ENCODE results near the gene MAS1L.
"Not testable (repeated sequence)": the region's sequence is repeated elsewhere in the genome, so short reads cannot be mapped to it uniquely, and the experiment has no call there.

The MAS1L gene

GRCh38 chr6:29477923-29478450 is 9.8 kb downstream of the MAS1L start:
- DNase-seq = no peak

GRCh38 chr6:29474996-29475395 is 12.8 kb downstream of the MAS1L start:
- DNase-seq = no peak

- no peak for DNase-seq
Measured at GRCh38 chr6:29466241-29466640, 21.5 kb downstream of the MAS1L start.

- DNase-seq = no peak
Measured at GRCh38 chr6:29465801-29466200, 22.0 kb downstream of the MAS1L start.

GRCh38 chr6:29465279-29465678 is 22.5 kb downstream of the MAS1L start:
- no peak for DNase-seq

- no peak for DNase-seq
Measured at GRCh38 chr6:29462022-29462421, 25.7 kb downstream of the MAS1L start.

GRCh38 chr6:29461021-29461814 is 26.5 kb downstream of the MAS1L start:
- DNase-seq = no peak

GRCh38 chr6:29456971-29457370 is 30.8 kb downstream of the MAS1L start, which contains the start of the genes OR11A1 and OR2H1:
TSS of gene OR11A1 (minus strand) at chr6:29457071. CDS start at chr6:29427641, 29,430 bp downstream.
TSS of gene OR2H1 (plus strand) at chr6:29457155. CDS start at chr6:29461770, 4,615 bp downstream.
- DNase-seq = no peak

- DNase-seq = no peak
Measured at GRCh38 chr6:29451471-29452193, 36.1 kb downstream of the MAS1L start.

- DNase-seq = no peak
Measured at GRCh38 chr6:29447670-29448069, 40.1 kb downstream of the MAS1L start.

GRCh38 chr6:29444031-29444430 is 43.7 kb downstream of the MAS1L start:
- not testable (repeated sequence) for DNase-seq

GRCh38 chr6:29442719-29443118 is 45.0 kb downstream of the MAS1L start:
- no peak for DNase-seq

GRCh38 chr6:29439006-29439405 is 48.8 kb downstream of the MAS1L start, which contains the start of gene OR10C1:
TSS of gene OR10C1 (plus strand) at chr6:29439306. CDS start at chr6:29440016, 710 bp downstream.
- DNase-seq = no peak

GRCh38 chr6:29436730-29437129 is 51.0 kb downstream of the MAS1L start:
- DNase-seq = not testable (repeated sequence)

Data from effector CD8-positive, alpha-beta T cell (primary cell).